ENCODE data around the gene QSER1.
"Not testable (repeated sequence)": the region's sequence is repeated elsewhere in the genome, so short reads cannot be mapped to it uniquely, and the experiment has no call there.

QSER1 gene

GRCh38 chr11:33001281-33001680, 108.7 kb downstream of the QSER1 start:
- no peak for DNase-seq (ENCODE audit: low spot score)

DNA sequence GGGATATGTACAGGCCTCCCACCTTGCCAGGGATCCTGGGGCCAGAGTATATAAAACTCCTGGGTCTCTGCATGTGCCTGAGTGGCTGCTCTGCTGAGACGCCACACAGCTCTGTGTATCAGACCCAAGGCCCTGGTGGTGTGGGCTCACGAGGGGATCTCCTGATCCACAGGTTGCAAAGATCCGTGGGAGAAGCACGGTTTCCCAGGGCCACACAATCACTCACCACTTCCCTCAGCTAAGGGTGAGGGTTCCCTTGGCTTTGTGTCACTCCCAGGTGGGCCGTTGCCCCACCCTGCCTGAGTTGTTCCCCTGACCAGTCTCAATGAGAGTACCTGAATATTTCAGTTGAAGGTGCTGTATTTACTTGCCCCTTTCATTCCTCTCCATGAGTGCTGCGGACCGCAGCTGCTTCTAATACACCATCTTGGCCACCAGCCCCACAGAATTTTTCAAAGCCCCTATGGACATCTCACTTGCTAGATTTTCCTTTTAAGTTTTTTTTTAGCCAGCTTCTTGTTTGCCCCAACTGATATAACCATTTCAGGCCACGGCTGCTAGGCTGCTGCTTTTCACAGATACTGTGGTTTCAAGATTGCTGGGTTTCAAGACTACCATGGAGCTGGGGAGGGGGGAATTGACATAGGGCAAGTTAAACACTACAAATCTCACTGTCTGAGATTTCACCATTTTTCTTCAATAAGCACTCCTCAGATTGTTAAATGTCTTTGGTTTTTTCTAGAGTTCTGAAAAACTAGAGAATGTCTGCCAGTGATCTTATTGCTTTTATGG, 109.3 kb downstream of the QSER1 start:
- DNase-seq (ENCODE audit: low spot score): no peak

GRCh38 chr11:33005175-33005574, 112.6 kb downstream of the QSER1 start:
- DNase-seq (ENCODE audit: low spot score): no peak

GRCh38 chr11:33006010-33006409, 113.4 kb downstream of the QSER1 start:
- DNase-seq (ENCODE audit: low spot score): no peak

GRCh38 chr11:33013755-33014154, 121.1 kb downstream of the QSER1 start:
- DNase-seq (ENCODE audit: low spot score): no peak

DNA sequence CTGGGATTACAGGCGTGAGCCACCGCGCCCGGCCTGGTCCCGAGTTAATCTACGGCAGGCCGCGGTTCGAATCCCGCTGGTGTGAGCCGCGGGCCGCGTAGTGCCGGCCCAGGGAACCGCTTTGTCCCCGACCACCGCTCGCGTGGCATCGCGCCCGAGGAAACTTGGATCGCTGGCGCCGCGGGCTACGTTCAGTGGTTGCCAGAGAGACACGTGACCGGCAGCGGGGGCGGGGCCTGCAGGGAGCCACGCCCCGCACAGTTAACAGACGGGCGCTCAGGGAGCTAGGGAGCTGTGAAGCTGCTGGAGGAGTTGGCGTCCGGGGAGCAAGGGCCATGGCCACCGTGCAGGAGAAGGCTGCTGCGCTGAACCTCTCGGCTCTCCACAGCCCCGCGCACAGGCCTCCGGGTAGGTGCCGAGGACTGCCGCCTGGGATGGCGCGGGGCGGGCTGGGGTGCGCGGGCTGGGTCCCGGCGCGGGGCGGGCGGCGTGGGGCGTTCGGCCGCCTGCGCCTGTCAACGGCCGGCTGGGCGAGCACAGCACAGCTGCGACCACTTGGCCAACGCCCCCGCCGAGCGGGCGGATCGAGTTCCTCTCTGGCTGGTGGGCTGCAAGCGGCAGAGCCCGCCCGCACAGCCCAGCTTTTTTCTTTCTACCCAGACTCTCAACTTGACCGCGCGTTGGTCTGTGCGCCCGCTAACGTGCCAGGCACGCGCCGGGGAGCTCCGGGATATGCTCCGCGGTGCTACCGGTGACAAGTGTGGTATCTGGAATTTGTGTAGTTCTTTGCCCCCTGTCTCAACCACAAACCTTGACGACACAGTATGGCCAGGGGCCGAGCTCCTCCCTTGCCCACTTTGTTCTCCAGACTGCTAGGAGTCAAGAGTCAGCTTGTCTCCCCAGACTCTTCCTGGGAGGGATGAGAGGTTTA, 123.3 kb downstream of the QSER1 start, which contains the start of gene DEPDC7:
TSS of gene DEPDC7 (plus strand) at position 258 of the 931 bp plus-strand sequence. CDS start at position 336, 78 bp downstream.
- peak; percentile 92 for DNase-seq (ENCODE audit: low spot score)

GRCh38 chr11:33016654-33017053, 124.0 kb downstream of the QSER1 start:
- DNase-seq (ENCODE audit: low spot score): no peak

DNA sequence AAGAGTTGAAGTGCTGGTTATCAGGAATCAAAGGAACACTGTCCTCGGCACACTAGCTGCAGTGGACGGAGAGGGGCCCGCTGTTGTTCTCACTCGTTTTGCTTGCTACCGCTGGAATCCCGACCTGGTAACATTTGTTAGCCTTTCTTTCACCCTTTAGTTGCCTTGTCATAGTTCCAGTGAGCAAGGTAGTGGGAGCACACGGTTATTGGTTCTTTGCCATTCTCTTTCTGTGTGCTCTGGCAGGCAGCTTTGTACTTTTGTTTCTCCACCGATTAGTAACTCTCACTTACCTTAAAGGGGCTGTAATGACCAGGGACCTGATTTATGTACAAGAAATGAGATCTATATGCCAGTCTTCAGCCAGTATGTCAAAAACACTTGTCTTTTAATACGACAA, 124.9 kb downstream of the QSER1 start:
- DNase-seq (ENCODE audit: low spot score): no peak

- no peak for DNase-seq (ENCODE audit: low spot score)
These were observed 125.4 kb downstream of the QSER1 start for GRCh38 chr11:33017965-33018364.

- no peak for DNase-seq (ENCODE audit: low spot score)
These were observed 126.2 kb downstream of the QSER1 start for GRCh38 chr11:33018840-33019239.

GRCh38 chr11:33021501-33021900, 128.9 kb downstream of the QSER1 start:
- DNase-seq (ENCODE audit: low spot score): no peak

GRCh38 chr11:33021937-33022336, 129.3 kb downstream of the QSER1 start:
- no peak for DNase-seq (ENCODE audit: low spot score)

DNA sequence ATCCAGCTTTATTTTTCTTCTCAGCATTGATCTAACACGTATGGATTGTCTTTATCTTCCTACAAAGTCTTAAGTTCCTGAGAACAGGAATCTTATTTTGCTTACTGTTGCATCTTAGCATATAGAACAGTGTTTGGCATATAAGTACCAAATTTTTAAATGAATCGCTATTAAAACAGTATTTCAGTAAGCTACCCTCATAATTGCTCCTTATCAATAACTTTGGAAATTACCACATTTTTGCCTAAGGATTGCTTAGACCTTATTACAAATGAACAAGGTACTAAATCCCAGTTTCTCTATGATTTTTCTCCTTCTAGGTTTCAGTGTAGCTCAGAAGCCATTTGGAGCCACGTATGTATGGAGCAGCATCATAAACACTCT, 132.7 kb downstream of the QSER1 start:
- DNase-seq (ENCODE audit: low spot score): no peak

- DNase-seq (ENCODE audit: low spot score): no peak
These were observed 134.6 kb downstream of the QSER1 start for GRCh38 chr11:33027233-33027632.

GRCh38 chr11:33027846-33028536, 135.4 kb downstream of the QSER1 start:
- DNase-seq (ENCODE audit: low spot score): peak; percentile 67

DNA sequence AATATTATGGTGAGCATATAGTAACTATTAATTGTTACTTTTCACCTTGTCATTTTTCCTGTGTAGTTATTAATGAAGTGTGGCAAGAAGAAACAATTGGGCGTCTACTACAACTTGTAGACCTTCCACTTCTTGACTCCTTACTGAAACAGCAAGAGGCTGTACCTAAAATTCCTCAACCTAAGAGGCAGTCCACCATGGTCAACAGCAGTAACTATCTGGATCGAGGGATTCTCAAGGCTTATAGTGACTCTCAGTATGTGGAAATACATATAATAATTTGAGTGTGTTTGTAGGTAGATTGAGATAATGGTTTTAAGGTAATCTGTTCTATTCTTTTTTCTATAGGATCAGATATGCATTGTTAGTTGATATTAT, 135.9 kb downstream of the QSER1 start:
- no peak for DNase-seq (ENCODE audit: low spot score)

DNA sequence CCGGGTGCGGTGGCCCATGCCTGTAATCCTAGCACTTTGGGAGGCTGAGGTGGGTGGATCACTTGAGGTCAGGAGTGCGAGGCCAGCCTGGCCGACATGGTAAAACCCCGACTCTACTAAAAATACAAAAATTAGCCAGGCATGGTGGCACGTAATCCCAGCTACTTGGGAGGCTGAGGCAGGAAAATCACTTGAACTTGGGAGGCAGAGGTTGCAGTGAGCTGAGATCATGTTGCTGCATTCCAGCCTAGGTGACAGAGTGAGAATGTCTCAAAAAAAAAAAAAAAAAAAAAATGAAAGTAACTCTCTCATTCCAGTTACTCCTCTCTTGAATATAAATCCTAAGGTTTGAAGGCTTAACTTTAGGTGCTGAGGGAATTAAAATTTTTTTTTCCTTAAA, 136.6 kb downstream of the QSER1 start:
- DNase-seq (ENCODE audit: low spot score): not testable (repeated sequence)

Data from globus pallidus (tissue), 1 donor.